ENCODE data around the gene THSD4.

Gene THSD4

DNA sequence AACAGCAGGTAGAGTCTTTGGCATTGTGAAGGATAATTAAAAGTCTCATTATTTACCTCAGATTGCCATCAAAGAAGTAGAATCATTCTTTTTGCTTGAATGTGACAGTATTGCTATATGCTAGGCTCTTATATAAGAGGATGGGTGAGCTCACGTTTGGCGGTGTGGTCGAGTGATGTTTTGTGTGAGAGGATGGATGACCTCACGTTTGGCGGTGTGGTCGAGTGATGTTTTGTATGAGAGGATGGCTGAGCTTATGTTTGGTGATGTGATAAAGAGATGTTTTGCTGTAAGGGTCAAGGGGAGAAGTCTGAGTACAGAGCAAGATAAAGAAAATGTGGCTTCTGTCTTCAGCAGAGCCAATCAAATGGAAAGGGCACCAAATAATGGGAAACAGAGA, 395.5 kb downstream of the THSD4 start:
- FAIRE-seq = no peak

DNA sequence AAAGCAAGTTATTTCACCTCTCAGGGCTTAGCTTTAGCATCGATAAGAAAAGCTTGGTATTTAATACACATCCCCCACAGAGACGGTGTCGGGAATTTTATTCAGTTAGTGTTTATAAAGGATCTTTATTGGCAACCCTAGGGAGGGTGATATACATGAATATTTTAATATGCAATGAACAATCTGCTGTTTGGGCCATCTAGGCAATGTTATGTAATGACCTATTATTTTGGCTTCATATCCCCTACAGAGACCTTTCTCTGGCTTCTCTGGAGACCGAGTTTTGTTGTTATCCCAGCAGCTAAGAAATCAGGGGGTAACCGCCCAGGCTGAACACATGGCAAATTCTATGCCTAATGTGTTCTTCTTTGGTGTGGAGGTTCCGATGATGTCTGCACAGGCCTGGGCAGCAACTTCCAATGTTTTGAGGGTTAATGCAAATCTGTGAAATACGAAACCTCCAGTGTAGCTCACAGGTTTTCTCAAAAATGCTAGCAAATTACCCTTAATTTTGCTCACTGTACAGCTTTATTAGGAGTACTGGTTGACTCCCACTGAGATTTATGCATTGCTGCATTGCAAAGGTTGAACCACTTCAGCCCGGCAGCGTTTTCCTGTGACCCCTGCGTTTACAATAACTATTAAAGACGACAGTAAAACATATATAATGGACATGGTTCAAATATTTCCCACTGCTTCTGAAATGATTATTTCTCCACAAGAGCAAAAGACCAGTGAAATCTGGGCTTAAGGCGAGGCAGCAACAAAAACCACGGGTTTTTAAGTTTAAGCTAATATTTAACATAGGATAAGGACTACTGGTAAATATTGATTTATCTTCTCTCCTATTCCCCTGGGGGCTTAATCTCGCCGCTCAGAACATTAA, 396.8 kb downstream of the THSD4 start:
- no peak for FAIRE-seq

DNA sequence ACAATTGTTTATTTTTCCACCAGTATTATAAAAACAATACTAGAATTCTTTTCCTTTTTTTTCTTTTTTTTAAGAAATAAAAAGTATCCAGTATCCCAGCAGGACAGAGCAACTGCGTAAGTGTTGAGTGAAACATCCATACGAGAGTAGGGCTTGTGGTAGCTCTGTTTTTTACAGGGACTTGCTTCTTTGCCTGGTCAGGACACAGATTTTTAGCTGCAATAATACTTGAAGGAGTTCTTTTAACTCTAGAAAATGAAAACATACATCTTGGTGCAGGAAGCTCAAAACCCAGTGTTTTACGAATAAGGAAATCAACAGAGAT, 397.4 kb downstream of the THSD4 start:
- no peak for FAIRE-seq

DNA sequence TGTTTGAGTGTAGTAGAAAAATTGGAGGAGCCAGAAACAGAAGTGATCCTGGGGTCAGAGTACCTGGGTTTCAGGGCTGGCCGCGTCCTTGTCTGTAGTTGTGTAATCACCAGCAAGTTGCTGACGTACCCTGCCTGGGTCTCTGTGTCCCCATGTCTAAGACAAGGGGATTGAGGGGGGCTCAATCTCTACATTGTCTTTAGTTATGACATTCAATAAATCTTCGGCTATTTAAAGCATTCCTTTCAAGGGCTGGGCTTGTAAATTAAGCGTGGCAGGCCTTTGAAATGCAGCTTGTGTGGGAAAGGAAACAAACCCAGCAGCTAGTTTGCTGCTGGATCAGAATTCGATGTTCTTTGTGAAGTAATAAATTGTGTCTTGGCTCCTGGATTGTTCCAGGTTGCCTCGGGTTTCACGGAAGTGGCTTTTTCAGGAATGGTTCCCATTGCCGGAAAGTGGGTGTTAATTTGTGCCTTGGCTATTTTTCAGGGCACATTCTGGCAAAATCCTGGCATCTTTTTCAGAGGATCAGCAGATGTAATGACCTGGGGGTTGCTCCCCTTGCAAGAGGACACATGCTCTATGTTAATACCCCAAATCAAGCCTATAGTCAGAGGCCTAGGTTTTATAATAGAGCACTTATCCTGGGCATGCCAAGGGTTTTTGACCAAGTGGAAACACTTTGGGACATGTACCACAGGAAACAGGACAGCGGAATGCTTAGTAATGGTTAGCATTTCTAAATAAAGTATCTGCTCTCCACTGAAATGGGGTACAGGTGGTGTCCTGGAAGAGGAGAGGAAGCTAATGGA, 400.3 kb downstream of the THSD4 start:
- FAIRE-seq = no peak

DNA sequence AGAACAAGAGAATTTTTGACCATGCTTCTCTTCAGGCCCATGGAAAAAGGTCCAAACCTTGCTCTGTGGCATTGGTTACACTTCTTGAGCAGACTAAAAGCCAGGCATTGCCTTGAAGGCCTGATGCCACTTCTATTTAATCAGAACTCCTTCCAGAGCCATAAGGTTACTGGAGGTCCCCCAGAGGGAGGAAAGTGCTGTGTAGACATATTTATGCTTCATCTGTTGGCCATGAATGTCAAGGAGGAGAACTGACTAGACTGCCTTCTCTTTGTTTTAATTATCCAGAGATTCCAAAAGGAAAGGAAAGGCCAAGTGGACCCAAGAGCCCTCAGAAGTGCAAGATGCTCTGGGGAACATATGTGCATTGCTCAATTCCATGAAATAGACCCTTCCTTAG, 402.5 kb downstream of the THSD4 start:
- FAIRE-seq = no peak

DNA sequence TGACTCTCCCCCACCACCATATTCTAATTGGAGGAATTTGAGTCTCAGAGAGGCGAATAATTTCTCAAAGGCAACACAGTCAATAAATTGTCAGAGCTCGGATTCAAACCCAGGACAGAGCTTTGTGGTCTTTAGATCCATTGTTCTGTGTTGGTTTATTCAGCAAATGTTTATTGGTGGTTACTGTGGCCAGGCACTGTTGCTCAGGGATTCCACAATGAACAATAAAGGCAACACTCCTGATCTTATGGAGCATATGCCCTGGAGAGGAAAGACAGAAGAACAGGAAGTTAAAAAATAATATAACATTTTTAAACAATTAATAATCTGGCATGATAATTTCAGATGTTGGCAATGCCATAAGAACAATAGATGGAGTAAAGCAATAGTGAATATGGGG, 403.4 kb downstream of the THSD4 start:
- no peak for FAIRE-seq

DNA sequence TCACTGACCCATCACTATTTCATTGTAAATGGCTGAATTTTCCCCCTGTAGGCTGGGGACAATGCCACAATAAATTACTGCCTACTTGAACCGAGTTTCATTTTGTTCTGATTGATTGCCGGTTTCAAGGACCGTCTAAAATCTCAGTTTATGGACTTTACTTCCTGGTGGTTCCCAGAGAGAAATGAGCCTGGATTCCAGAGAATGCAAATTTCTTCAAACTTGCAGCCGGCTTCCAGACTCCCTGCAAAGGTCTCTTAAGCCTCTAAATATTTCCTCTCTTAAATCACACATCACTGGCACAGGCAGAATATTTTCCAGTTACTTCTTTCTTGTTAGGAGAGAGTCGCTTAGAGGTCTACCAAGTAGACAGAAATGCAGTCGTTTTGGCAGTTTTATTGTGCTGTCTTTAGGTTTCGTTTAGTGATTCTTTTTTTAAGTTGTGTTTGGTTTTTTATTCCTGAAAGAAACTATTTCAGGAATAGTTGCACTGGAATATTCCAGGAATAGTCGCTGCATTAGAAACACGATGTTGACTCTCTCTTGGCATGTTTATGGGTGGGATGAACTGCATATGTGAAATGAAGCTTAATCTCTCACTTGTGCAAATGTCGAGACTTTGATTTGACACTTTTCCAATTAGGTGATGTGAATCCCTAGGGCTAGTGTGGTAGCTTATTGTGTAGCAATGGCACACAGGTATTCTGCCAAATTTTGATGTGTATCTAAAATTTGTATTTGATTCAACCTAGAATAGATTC, 411.0 kb downstream of the THSD4 start:
- no peak for FAIRE-seq

DNA sequence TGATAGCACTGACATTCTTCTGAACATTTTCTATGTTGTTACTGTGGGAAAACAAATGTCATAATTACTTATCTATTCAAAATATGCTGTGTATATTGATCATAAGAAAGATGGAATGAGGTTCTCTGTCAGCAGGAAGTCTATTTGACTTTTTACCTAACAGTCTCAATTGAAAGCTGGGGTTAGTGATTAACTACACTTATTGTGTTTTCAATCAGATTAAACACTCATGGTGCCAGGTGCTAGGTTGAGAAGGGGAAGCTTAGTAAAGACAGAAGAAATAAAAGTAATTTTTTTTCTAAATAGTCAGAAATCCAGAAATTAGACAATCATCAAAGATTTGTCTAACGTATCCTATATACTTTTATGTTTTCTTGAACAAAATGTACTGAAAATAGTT, 414.1 kb downstream of the THSD4 start:
- FAIRE-seq = peak; percentile 62

DNA sequence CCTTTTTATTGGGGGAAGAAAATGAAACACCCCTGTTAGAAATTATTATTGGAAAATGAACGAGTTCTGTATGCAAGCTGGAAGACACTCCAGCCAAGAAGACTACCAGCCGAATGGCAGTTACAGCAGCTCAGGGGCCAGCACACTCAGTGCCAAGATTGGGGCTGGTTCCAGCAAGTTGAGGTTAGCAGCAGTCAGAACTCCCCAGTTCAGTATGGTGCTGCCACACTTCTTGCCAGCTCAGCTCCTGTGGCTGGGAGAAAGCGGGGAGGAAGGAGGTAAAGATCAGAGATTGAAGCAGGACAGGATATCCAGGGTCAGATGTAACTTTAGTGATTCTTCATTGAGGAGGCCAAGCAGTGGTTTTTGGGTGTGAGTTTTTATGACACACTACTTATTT, 414.8 kb downstream of the THSD4 start:
- FAIRE-seq = no peak

DNA sequence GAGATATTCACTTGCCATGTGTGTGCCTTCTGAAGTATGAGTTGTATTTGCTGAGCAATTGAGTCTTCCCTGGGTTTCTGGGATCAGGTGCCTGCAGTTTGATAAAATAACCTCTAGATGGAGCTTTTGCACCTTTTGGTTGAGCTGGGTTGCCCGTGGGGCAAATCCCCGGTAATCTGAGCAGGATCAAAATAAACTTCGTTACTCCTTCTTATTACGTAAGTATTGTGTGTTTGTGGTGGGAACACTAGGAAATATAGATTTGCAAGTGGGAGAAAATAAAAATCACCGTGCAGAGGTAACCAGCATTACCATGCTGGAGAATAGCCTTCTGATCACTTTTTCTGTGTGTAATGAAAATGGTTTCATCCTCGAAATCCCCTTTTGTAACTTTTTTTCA, 417.7 kb downstream of the THSD4 start:
- no peak for FAIRE-seq

DNA sequence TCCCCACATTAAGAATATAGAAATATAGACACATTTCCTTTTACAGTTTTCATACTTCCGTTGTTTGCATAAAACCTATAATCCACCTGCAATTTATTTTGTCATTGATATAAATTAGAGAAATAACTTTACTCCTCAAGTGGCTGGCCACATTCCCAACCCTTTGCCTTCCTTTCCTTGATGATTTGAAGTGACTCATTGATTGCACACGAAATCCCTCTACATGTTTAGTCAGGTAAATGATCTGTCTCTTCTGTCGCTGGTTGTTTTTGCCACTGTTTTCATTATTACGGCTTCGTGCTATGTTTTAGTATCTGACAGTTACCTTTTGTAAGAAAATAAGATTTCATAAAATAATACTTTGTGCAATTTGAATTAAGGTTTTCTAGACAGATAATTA, 422.9 kb downstream of the THSD4 start:
- FAIRE-seq = no peak

DNA sequence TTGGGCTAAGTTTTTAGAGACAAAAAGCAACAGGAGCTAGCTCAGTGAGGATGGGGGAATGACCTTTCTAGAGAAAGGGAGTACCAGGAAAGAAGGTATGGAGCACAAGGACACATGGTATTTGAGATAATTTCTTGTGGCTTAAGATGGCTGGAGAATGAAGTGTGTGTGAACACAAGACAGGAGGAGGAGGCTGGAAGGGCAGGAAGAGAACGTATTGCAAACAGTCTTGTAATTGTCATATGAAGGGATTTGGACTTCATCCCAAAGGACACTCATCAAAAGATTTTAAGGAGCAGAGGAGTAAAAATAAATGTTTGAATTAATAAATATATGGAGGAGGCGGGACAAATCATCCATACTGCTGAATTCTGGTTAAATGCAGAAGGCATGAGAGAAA, 426.5 kb downstream of the THSD4 start:
- no peak for FAIRE-seq

DNA sequence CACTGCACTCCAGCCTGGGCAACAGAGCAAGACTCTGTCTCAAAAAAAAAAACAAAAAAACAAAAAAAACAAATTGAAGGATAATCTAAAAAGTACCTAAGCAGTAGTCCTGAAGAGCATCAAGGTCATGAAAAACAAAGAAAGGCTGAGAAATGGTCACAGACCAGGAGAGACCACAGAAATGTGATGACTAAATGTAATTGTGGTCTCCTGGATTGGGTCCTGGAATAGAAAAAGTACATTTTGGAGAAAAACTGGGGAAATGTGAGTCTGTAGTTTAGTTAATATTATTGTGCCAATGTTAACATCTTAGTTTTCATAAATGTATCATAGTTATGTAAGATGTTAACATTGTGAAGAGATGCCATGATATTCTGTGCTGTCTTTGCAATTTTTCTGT, 427.6 kb downstream of the THSD4 start:
- FAIRE-seq = no peak

DNA sequence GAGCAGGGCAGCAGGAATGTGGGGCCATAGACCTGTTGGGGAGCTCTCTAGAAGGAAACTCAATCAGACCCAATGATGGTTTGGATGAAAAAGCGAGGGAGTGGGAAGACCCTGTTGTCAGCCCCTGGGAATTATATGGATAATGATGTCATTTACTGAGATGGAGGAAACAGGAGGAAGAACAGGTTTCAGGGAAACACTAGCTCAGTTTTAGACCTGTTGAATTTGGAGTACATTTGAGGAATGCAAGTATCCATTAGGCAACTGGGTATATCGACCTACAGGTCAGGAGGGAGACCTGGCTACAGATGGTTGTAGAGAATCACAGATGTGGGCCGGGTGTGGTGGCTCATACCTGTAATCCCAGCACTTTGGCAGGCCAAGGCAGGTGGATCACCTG, 428.1 kb downstream of the THSD4 start:
- FAIRE-seq = no peak

DNA sequence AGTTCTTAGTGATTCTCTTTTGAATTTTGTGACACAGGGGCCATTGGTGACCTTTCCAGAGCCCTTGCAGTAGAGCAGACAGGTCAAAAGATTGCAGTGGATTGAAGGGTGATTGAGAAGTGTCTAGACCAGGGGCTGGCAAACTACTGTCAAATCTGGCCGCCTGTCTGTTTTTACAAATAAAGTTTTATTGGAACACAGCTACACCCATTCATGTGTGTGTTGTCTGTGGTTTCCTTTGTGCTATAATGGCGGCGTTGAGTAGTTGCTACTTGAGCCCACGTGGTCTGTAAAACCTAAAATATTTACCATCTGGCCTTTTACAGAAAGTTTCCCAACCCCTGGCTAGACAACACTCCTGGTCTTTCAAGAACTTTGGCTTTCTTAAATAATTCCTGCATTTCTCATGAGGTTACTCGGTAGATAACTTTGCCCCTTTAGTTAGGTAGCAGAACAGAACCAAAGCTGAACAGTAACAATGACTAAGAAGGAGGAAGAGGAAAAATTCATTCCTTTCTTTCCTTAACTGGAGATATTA, 430.0 kb downstream of the THSD4 start:
- no peak for FAIRE-seq

DNA sequence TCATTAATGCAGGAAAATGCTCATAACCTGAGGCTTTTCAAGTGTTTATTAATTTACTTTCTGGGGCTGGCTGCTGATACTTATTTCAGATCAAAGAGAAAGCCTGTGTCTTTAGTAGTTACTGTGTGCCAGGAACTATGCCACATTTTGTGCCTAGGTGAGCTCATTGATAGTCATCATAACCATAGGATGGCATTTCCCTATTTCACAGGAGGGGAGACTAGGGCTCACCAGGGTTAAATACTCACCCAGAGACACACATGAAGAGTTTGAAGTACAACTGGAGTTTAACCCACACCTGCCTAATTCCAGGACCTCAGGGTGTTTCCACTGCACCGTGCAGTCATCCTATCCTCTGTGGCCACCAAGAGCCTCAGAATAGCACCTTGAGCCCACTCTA, 430.7 kb downstream of the THSD4 start:
- FAIRE-seq = no peak

DNA sequence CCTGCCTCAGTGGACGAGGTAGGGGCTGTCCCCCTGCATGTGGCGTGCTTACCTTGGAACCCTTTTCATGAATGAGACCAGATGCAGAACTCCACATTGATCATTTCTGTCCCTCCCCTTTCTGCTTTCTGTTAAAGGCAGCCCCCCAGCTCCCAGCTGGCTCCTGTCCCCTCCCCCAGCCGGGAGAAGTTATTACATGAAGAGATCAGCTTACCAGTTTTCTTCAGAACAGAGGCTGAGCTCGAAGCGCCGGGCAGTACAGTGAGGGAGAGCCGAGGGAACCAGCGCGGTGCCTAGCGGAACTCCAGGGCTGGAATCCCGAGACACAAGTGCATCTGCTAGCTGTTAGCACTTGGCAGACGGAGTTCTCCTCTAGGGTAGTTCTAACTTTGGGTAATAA, 431.7 kb downstream of the THSD4 start:
- FAIRE-seq = no peak

DNA sequence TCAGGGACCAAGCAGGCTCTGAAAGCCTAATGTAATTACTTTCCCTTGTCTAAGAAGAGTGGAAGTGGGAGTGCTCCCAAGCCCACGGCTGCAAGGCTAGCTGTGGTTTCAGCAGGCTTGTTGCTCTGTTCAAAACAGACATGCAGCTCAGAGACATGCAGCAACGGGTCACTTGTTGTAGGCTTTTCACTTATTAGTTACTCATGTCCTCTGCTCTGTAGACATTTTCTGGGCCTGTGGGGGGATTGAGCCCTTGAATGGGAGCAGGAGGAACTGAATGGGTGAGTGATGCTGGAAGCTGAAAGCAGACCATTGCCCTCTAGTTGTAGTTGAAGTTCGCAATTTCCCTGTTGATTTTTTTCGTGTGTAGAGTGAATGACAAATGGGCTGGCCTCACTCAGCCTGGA, 433.1 kb downstream of the THSD4 start:
- no peak for FAIRE-seq

DNA sequence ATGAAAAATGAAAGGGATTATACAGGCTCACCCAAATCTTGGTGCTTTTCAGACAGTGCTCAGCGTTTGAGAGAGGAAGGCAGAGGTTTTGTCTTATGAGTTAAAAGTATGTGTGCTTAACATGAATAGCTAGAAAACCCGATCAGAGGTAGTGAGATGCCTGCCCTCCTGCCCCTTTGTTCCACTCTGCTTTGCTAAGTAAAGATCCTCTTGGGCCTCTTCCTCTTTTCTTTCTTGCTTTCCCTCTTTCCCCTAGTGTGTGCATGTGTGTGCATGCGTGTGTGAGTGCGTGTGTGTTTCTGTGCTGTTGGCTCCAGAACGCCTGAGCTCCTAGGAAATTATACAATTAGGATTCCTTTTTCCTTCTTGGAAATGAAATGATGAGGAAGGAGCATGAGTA, 433.8 kb downstream of the THSD4 start:
- FAIRE-seq = no peak

DNA sequence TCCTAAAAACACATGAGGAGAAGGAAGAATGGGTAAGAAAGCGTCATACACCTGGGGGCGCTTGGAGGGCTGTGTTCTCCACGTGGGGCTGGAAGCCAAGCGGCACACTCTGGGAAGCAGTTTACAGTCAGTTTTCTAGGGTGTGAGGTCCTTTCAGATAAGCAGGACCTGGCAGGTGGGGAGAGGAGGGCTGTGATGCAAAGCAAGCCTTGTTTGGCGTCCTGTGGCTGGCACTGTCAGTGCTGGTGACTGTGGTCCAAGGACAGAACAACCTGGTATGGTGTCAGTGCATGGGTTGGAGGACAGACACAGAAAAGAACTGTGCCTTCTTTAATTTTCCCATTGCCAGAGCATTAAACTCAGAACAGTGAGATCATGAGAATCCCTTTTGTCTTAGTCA, 434.4 kb downstream of the THSD4 start:
- no peak for FAIRE-seq

DNA sequence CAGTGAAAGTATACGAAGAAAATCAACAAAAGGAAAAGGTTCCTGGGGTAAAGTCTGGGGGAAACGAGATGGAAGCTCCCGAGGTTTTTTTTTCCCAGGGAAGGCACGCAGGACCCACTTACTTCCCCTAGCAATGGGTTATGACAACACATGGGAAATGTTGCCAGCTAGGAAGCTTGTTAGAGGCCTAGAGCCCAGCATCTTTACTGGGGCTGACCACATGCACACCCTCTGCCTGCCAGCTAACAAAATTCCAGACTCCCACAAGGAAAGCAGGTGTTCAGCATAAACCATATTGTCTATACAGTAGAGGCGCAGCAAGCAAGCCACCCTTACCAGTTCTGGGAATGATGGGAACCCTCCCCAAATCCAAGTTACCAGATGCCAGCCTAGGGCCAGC, 436.3 kb downstream of the THSD4 start:
- FAIRE-seq = no peak

DNA sequence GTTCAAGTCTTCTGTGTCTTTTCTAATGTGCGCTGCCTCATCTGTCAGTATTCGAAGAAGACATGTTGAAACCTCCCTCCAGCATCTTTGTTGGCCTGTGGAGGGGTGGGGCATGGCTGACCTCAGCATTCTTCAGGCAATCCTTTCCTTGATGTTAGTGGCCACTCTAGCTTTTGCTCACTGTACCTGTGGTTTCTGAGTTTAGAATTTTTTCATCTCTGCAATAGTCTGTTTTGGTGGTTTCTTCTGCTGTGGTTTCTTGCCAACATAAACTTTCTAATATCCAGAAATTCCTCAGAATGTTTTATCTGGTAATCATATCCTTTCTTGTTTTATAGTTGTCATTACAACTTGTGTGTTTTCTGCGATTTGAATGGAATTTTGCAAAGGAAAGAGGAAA, 443.8 kb downstream of the THSD4 start:
- FAIRE-seq = no peak

DNA sequence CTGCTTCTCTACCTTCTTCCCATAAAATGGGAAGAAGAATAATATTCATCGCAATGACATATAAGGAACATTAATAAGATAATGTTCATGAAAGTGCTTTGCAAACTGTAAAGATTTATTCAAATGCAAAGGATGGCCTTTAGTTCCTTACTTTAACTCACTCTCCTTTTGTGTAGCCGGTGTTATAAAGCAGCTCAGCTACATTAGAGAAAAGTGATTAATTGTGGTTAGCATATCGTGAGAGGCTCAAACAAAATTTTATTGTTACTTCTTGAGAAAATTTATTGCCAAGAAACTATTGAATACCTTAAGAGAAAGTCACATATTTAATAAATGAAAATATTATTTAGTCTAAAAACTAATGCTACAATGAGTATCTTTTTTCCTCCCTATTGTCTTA, 444.3 kb downstream of the THSD4 start:
- no peak for FAIRE-seq
